C4-2B (cell line): Measurements from ENCODE around the gene PAFAH1B2.

Source experiments
- H3K27ac ChIP-seq: fragments of 450-650 bp; 2 replicates; pipeline ENCODE4 v1.5.1; 2017
- CTCF ChIP-seq: fragments of 450-650 bp; conservative IDR thresholded peaks from 2 replicates; pipeline ENCODE4 v1.5.1; 2017; ENCODE audit warnings: mild to moderate bottlenecking
- ZFX ChIP-seq: fragments of 450-650 bp; IDR thresholded peaks from 2 replicates; pipeline ENCODE4 v1.6.1; 2017

PAFAH1B2 gene

GRCh38 chr11:117170210-117170609, 26.1 kb downstream of the PAFAH1B2 start:
- no peak overlapping the region for H3K27ac ChIP-seq

GRCh38 chr11:117171007-117171403, 26.9 kb downstream of the PAFAH1B2 start:
- H3K27ac ChIP-seq, result no peak overlapping the region
- TF ChIP-seq CTCF (no peak), ZFX (no peak)

More at GRCh38 chr11:117170210-117170609, 26.1 kb downstream of the PAFAH1B2 start:
- no peak for TF ChIP-seq CTCF
- no peak for TF ChIP-seq ZFX

GRCh38 chr11:117171404-117172061, 27.4 kb downstream of the PAFAH1B2 start:
- no peak for TF ChIP-seq CTCF
- no peak for TF ChIP-seq ZFX
- H3K27ac ChIP-seq, result no peak overlapping the region

GRCh38 chr11:117172724-117173421, 28.8 kb downstream of the PAFAH1B2 start:
- no peak overlapping the region for H3K27ac ChIP-seq
- TF ChIP-seq ZFX (no peak), CTCF (no peak)

- peak overlapping the region; percentile 78 for H3K27ac ChIP-seq
- TF ChIP-seq ZFX (no peak), CTCF (no peak)
These were observed 31.0 kb downstream of the PAFAH1B2 start for GRCh38 chr11:117175104-117175503.

GRCh38 chr11:117175781-117176180, 31.7 kb downstream of the PAFAH1B2 start:
- no peak for TF ChIP-seq CTCF
- TF ChIP-seq ZFX, result no peak
- H3K27ac ChIP-seq, result peak overlapping the region; percentile 78

GRCh38 chr11:117176186-117176585, 32.1 kb downstream of the PAFAH1B2 start:
- no peak for TF ChIP-seq CTCF
- no peak for TF ChIP-seq ZFX
- peak overlapping the region; percentile 78 for H3K27ac ChIP-seq
